Prostate gland (tissue), 2 donors: ENCODE results near the gene RGS9.
"Not testable (repeated sequence)": the region's sequence is repeated elsewhere in the genome, so short reads cannot be mapped to it uniquely, and the experiment has no call there.

Source experiments
- POLR2A ChIP-seq: fragments of 450-650 bp; IDR thresholded peaks from one replicate; pipeline ENCODE4 v1.6.1; 2016; ENCODE audit warnings: antibody characterized with exemption, mild to moderate bottlenecking
- POLR2AphosphoS5 ChIP-seq: sonication (generic); formaldehyde crosslinking; IDR thresholded peaks from one replicate; pipeline ENCODE4 v1.6.1; 2017; ENCODE audit warnings: antibody characterized with exemption
- TF ChIP-seq, protein P1 (sequence below), 4 experiments: fragments of 200-600 bp in 2 of 4; fragments of 450-650 bp in 2 of 4; sonication (generic) in 2 of 4; IDR thresholded peaks; 1 replicate in 3 of 4; 2 replicates in 1 of 4; pipeline ENCODE4 v1.5.1; 2016 to 2019; ENCODE audit warnings: antibody characterized with exemption in 4 of 4, mild to moderate bottlenecking in 2 of 4, moderate library complexity in 2 of 4

DNA sequence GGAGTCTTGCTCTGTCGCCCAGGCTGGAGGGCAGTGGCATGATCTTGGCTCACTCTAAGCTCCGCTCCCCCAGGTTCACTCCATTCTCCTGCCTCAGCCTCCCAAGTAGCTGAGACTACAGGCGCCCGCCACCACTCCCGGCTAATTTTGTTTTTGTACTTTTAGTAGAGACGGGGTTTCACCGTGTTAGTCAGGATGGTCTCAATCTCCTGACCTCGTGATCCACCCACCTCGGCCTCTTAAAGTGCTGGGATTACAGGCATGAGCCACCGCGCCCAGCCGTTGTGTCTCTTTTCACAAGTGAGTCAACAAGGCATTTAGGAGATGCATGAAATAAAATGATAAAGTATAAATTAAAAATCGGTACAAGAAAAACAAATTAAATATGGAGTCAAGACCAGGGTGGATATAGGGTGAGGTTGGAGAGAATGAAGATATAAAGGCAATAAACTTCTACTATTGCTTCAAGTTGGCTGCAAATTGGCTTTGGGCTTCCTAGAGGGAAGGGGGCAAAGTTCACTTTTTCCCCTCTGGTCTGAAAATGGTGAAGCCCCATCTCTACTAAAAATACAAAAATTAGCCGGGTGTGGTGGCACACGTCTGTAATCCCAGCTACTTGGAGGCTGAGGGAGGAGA is 44.3 kb upstream of the RGS9 start:
- TF ChIP-seq, protein P1, sequence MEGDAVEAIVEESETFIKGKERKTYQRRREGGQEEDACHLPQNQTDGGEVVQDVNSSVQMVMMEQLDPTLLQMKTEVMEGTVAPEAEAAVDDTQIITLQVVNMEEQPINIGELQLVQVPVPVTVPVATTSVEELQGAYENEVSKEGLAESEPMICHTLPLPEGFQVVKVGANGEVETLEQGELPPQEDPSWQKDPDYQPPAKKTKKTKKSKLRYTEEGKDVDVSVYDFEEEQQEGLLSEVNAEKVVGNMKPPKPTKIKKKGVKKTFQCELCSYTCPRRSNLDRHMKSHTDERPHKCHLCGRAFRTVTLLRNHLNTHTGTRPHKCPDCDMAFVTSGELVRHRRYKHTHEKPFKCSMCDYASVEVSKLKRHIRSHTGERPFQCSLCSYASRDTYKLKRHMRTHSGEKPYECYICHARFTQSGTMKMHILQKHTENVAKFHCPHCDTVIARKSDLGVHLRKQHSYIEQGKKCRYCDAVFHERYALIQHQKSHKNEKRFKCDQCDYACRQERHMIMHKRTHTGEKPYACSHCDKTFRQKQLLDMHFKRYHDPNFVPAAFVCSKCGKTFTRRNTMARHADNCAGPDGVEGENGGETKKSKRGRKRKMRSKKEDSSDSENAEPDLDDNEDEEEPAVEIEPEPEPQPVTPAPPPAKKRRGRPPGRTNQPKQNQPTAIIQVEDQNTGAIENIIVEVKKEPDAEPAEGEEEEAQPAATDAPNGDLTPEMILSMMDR (IDR thresholded peaks at IDR 0.05): not testable (repeated sequence)
- TF ChIP-seq POLR2A, POLR2AphosphoS5: not testable (repeated sequence)
